ENCODE data around the gene CTH.
"Not testable (repeated sequence)": the region's sequence is repeated elsewhere in the genome, so short reads cannot be mapped to it uniquely, and the experiment has no call there.

The CTH gene

DNA sequence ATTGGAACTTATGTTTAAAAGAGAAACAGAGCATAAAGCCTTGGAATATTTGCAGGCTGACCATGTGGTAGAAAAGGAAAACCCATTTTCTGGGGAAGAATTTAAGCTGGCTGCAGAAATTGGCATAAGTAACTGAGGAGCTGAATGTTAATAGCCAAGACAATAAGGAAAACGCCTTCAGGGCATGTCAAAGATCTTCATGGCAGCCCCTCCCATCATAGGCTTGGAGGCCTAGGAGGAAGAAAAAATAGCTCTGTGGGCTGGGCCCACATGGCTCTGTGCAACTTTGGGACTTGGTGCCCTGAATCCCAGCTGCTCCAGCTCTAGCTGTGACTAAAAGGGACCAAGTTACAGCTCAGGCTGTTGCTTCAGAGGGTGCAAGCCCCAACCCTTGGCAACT, 51.5 kb downstream of the CTH start:
- DNase-seq (ENCODE audit: low spot score): no peak
- TF ChIP-seq, protein P1, sequence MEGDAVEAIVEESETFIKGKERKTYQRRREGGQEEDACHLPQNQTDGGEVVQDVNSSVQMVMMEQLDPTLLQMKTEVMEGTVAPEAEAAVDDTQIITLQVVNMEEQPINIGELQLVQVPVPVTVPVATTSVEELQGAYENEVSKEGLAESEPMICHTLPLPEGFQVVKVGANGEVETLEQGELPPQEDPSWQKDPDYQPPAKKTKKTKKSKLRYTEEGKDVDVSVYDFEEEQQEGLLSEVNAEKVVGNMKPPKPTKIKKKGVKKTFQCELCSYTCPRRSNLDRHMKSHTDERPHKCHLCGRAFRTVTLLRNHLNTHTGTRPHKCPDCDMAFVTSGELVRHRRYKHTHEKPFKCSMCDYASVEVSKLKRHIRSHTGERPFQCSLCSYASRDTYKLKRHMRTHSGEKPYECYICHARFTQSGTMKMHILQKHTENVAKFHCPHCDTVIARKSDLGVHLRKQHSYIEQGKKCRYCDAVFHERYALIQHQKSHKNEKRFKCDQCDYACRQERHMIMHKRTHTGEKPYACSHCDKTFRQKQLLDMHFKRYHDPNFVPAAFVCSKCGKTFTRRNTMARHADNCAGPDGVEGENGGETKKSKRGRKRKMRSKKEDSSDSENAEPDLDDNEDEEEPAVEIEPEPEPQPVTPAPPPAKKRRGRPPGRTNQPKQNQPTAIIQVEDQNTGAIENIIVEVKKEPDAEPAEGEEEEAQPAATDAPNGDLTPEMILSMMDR (IDR thresholded peaks at IDR 0.05; ENCODE audit: borderline replicate concordance, control extremely low read depth, extremely low read depth, insufficient read depth, missing control alignments): no peak
- in situ Hi-C loops (cut with MboI; ENCODE audit: low sequenced_read_pairs, unreplicated experiment): no loop called here

DNA sequence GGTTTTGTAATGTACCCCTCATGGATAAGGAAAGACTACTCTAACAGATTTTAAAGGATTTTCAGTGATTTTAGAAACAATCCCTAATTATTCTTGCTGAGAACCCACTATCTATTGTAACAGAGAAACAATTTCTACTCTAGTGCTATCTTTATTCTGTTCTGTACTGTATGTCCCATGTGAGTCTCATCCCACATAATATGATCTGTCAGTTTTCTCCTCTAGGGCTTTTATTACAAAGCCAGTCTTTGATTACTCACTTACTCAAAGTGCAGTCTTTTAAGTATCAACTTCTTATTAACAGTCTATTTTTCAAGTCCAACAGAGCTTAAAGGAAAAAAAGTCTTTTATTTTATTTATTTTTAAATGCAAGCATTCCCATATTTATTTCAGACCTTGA, 54.8 kb downstream of the CTH start:
- DNase-seq (ENCODE audit: low spot score): no peak
- in situ Hi-C loops (cut with MboI; ENCODE audit: low sequenced_read_pairs, unreplicated experiment): no loop called here
- TF ChIP-seq, protein P1 (IDR thresholded peaks at IDR 0.05; ENCODE audit: borderline replicate concordance, control extremely low read depth, extremely low read depth, insufficient read depth, missing control alignments): no peak

DNA sequence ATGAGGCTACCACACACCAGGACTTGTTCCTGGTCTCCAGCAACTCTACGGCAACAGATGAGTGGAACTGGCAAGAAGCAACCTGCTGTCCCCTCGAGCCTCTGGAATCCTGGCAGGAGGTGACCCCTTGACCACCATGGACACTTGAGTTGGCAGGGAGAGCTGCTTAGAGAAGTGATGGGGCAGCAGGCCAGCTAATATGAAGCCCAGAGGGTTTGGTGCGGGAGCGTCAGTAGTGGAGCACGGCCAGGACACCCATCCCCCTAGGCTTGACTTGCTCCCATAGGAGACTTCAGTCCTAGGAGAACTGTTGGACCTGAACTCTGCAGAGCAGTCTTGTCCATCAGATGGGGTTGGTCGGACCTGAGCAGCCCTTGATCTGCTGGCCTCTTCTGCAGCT, 56.5 kb downstream of the CTH start:
- TF ChIP-seq, protein P1 (IDR thresholded peaks at IDR 0.05; ENCODE audit: borderline replicate concordance, control extremely low read depth, extremely low read depth, insufficient read depth, missing control alignments): no peak
- in situ Hi-C loops (cut with MboI; ENCODE audit: low sequenced_read_pairs, unreplicated experiment): no loop called here
- DNase-seq (ENCODE audit: low spot score): no peak

DNA sequence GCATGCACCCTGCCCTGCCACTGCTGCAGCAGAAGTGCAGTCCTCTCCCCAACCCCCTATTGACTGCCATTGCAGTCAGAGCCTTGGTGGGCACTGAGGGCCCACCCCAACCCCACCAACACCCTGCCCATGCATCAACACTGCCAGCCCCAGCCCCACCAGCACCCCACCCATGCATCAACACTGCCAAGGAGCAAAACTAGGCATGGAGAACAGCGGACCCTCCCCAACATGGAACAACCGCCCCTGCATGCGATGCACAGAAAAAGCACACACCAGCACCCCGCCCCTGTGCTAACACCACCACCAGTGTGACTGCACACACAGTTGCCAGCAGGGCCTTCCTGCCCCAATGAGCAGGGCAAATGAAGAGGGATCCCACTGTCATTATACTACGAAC, 57.1 kb downstream of the CTH start:
- in situ Hi-C loops (cut with MboI; ENCODE audit: low sequenced_read_pairs, unreplicated experiment): no loop called here
- TF ChIP-seq, protein P1 (IDR thresholded peaks at IDR 0.05; ENCODE audit: borderline replicate concordance, control extremely low read depth, extremely low read depth, insufficient read depth, missing control alignments): no peak
- no peak for DNase-seq (ENCODE audit: low spot score)

DNA sequence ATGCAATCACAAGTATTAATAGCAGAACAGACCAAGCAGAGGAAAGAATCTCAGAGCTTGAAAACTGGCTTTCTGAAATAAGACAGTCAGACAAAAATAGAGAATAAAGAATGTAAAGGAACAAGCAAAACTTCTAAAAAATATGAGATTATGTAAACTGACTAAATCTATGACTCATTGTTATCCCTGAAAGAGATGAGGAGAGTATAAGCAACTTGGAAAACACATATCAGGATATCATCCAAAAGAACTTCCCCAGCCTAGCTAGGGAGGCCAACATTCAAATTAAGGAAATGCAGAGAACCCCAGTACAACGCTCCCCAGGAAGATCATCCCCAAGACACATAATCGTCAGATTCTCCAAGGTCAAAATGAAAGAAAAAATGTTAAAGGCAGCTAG, 58.1 kb downstream of the CTH start:
- in situ Hi-C loops (cut with MboI; ENCODE audit: low sequenced_read_pairs, unreplicated experiment); DNase-seq (ENCODE audit: low spot score): not testable (repeated sequence)

DNA sequence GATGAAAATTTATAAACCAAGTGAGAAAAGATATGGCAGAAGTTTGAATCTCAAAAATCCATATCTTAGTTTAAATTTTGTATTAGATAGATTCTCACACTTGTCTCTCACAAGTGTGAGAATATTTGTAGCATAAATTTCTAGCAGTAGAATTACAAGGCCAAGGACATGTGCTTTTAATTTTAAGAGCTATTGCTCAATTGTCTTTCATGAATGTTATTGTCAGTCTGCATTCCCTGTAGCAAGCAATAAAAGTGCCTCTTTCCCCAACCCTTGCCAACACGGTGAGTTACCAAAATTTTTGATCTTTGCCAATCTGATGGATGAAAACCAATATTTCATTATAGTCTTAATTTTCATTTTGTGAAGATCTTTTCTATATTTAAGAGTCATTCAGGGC, 64.0 kb downstream of the CTH start:
- TF ChIP-seq, protein P1 (IDR thresholded peaks at IDR 0.05; ENCODE audit: borderline replicate concordance, control extremely low read depth, extremely low read depth, insufficient read depth, missing control alignments): no peak
- DNase-seq (ENCODE audit: low spot score): no peak
- in situ Hi-C loops (cut with MboI; ENCODE audit: low sequenced_read_pairs, unreplicated experiment): no loop called here

DNA sequence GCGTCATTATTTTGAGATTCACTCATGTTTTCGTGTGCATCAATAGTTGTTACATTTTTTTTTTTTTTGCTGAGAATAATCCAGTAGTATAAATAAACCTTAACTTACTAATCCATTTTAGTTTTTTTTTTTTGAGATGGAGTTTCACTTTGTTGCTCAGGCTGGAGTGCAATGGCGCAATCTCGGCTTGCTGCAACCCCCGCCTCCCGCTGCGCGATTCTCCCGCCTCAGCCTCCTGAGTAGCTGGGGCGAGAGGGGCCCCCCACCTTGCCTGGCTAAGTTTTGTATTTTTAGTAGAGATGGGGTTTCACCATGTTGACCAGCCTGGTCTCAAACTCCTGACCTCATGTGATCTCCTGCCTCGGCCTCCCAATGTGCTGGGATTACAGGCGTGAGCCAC, 66.0 kb downstream of the CTH start:
- in situ Hi-C loops (cut with MboI; ENCODE audit: low sequenced_read_pairs, unreplicated experiment): no loop called here
- TF ChIP-seq, protein P1 (IDR thresholded peaks at IDR 0.05; ENCODE audit: borderline replicate concordance, control extremely low read depth, extremely low read depth, insufficient read depth, missing control alignments): no peak
- DNase-seq (ENCODE audit: low spot score): no peak

DNA sequence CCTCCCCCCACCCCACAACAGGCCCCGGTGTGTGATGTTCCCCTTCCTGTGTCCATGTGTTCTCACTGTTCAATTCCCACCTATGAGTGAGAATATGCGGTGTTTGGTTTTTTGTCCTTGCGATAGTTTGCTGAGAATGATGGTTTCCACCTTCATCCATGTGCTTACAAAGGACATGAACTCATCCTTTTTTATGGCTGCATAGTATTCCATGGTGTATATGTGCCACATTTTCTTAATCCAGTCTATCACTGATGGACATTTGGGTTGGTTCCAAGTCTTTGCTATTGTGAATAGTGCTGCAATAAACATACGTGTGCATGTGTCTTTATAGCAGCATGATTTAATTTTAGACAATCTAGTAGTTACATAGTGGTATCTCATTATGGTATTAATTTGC, 66.8 kb downstream of the CTH start:
- in situ Hi-C loops (cut with MboI; ENCODE audit: low sequenced_read_pairs, unreplicated experiment); DNase-seq (ENCODE audit: low spot score): not testable (repeated sequence)

Data from GM13976 (cell line).